ENCODE data around the gene ARHGAP5. TPM values are rescaled to one million over a fixed set of nuclear protein-coding genes. Genes with fewer than 3 reads are reported as not detected.

Gene ARHGAP5
- total RNA-seq, 1 donor from 2014 or later = 429 TPM

- DNase-seq (ENCODE audit: low spot score in 2 of 2) (peak; percentile 44 to 47), FAIRE-seq (no peak)
Observed at GRCh38 chr14:32075672-32076277, 1.3 kb upstream of the ARHGAP5 start.

- FAIRE-seq (no peak), DNase-seq (ENCODE audit: low spot score in 2 of 2) (peak; percentile 87)
Observed at GRCh38 chr14:32076278-32077080, 625 bp upstream of the ARHGAP5 start.

DNA sequence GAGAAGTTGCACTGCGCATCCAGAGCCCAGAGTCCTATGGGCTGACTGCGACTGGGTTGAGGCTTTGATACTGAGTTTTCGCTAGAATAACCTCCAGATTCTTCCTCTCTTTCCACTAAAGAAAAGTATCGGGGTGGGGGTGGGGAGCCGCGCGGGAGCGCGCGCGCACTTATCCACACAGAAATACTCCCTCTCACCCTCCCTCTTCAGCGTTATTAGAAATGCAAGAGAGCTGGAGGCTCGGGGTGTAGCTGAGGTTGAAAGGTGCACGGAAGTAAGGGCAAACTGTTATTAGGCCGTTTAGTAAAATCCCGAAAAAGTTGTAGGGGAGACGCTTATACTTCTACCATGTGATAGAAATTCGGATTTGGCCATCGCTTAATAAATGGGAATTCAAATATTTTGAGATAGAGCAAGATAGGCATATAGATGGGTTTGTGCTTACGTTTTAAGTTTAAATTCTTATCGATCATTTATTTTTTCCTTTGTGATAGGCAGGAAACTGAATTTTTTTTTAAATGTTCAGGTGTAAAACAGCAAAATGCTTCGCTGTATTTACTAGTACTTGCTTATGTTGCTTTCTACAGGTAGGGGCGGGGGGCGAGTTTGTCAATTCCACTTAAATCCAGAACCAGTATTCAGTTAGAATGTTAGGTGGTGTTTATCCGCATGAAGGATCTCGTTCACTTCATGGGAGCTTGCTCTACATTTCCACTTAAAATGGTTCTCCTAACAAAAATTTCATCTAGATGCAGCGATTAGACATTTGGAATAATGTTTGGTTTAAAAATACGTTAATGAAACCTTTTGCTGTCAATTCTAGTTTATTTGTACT is 1.1 kb downstream of the ARHGAP5 start:
- FAIRE-seq (no peak), DNase-seq (ENCODE audit: low spot score in 2 of 2) (peak; percentile 10 to 16)

DNA sequence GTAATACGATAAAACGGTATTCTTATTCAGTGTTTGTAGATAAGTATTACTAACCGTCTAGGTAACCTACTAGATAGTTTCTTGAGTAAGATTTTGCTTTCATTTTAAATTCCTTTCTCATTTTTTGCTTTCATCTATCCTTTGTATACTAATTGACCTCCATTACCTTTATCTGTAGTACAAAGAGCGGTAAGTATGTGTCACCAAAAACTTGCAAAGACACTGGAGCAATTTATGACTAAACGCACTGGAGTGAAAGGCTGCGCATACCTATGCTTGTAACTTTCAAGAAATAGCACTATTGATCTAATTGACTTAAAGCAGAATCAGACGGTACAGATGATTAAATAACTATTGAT is 1.7 kb downstream of the ARHGAP5 start:
- FAIRE-seq = no peak
- no peak for DNase-seq (ENCODE audit: low spot score in 2 of 2)

GRCh38 chr14:32079264-32079663 is 2.2 kb downstream of the ARHGAP5 start:
- FAIRE-seq (peak; percentile 65), DNase-seq (ENCODE audit: low spot score in 2 of 2) (no peak)

- no peak for FAIRE-seq
- no peak for DNase-seq (ENCODE audit: low spot score in 2 of 2)
Observed at GRCh38 chr14:32080001-32080510, 3.0 kb downstream of the ARHGAP5 start.

DNA sequence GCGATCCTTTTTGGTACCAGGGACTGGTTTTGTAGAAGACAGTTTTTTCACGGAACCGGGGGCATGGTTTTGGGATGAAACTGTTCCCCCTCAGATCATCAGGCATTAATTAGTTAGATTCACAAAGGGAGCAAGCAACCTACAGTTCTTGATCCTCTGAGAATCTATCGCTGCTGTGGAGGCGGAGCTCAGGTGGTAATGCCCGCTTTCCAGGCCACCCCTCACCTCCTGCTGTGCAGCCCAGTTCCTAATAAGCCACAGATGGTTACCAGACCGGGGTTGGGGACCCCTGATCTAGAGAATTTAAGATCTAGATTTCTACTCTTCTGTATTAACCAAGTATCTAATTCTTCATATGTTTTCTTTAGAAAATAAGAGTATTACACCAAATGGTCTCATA is 4.8 kb downstream of the ARHGAP5 start:
- FAIRE-seq (no peak), DNase-seq (ENCODE audit: low spot score in 2 of 2) (no peak)

- FAIRE-seq (no peak), DNase-seq (ENCODE audit: low spot score in 2 of 2) (no peak)
Observed at GRCh38 chr14:32083315-32083624, 6.2 kb downstream of the ARHGAP5 start.

DNA sequence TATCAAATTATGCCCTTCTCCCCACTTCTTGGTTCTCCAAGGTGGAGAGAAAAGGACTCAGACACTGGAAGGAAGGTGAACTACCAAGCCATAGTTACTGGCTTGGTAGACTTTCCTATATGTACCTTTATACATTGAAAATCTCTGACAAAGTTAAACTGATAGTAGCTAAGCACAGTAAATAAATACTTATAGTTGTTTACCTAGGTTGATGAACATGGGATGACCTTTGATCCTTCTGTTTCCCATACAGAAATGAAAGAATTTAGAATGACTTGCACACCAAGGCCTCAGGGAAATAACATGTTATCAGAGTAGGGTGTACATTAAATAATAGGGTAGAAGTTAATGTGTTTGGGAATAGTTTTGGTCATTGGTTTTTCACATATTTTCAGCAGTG is 6.7 kb downstream of the ARHGAP5 start:
- FAIRE-seq (no peak), DNase-seq (ENCODE audit: low spot score in 2 of 2) (no peak)

- DNase-seq (ENCODE audit: low spot score in 2 of 2) = no peak
- FAIRE-seq = peak; percentile 62
Observed at GRCh38 chr14:32085182-32085844, 8.2 kb downstream of the ARHGAP5 start.

DNA sequence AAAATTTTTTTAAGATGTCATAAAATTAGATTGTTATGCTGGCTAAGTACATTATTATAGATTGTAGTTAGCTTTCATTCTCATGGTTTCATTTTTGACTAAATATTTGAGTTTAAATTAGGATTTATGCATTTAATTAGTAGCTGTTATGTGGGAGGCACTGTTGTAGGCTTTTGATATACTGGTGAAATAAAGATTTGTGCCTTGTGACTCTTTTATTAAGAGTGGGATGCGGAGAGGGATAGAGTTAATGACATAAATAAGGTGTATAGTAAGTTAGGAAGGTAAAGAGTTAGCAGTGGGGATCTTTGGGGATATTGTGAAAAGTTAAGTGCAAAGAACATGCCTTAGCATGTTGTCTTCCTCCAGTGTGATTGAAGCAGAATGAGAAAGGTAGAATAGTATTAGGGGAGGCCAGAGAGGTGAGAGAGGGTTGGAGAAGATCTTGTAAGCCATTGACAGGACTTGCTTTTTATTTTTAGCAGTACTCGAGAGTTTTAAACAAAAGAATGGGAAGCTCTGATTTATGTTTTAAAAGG is 8.8 kb downstream of the ARHGAP5 start:
- DNase-seq (ENCODE audit: low spot score in 2 of 2) = no peak
- no peak for FAIRE-seq

- no peak for FAIRE-seq
- no peak for DNase-seq (ENCODE audit: low spot score in 2 of 2)
Observed at GRCh38 chr14:32087173-32087861, 10.2 kb downstream of the ARHGAP5 start.

DNA sequence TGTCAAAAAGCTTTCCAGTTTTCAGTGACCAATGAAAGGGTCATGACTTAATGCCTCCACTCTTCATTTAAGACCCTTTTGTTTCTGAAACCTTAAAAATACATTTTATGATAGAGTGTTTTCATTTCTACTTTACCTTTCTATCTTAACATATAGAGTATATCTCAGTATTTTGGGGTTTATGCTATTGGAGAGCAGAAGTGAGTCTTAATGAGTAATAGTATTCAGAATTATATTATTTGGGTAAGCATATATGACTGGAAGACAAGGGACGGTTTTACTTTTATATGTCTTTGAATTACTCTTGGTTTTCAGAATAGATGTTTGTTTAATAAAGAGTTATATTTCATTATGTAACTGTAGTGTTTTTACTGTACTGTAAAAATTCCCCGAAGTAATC is 10.8 kb downstream of the ARHGAP5 start:
- no peak for FAIRE-seq

GRCh38 chr14:32090686-32091085 is 13.6 kb downstream of the ARHGAP5 start:
- DNase-seq (ENCODE audit: low spot score in 2 of 2) (no peak), FAIRE-seq (peak; percentile 8)

More for the DNA sequence above, 10.8 kb downstream of the ARHGAP5 start:
- DNase-seq (ENCODE audit: low spot score in 2 of 2) = no peak

GRCh38 chr14:32099473-32099872 is 22.4 kb downstream of the ARHGAP5 start:
- DNase-seq (ENCODE audit: low spot score in 2 of 2) (no peak), FAIRE-seq (no peak)

- DNase-seq (ENCODE audit: low spot score in 2 of 2) = no peak
- no peak for FAIRE-seq
Observed at GRCh38 chr14:32100175-32100574, 23.1 kb downstream of the ARHGAP5 start.

DNA sequence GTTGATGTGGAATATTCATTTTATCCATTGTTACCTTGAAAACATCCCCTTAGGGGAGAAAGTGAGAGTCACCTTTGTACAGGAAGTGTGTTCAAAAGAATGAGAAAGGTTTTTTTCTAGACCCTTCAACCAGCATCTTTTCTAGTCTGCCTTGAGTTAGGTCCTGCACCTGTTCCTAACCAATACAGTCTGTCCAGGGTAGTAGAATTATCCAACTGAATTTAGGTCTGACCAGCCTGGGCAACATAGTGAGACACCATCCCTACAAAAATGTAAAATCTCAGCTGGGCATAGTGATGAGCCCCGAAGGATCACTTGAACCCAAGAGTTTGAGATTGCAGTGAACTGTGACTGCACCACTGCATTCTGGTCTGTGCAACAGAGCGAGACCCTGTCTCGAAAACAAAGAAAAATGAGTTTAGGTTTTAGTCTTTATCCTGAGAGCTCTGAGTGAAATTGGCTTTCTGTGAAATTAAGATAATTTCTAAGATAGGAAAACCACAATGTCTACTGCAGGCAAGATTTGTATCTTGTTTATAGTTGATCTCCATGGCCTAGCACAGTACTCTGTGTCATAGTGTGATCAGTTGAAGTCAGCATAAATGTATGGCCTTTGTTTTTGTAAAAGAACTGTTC is 25.2 kb downstream of the ARHGAP5 start:
- FAIRE-seq (no peak), DNase-seq (ENCODE audit: low spot score in 2 of 2) (no peak)

GRCh38 chr14:32102968-32103367 is 25.9 kb downstream of the ARHGAP5 start:
- FAIRE-seq = peak; percentile 17
- DNase-seq (ENCODE audit: low spot score in 2 of 2) = no peak

GRCh38 chr14:32104308-32104707 is 27.2 kb downstream of the ARHGAP5 start:
- DNase-seq (ENCODE audit: low spot score in 2 of 2) (no peak), FAIRE-seq (no peak)
